Stimulated activated CD4-positive, alpha-beta T cell treated with anti-CD3 and anti-CD28 coated beads, Interleukin-2, amount 100 ng/mL, for 4 hours (primary cell): ENCODE data around the gene TAMALIN.
A peak's percentile ranks its signal among the peaks of the same experiment; 100 is the strongest.

ENCODE experiments used
- DNase-seq: peaks from one replicate; pipeline ENCODE4 v3.0.0-alpha.2; 2020; ENCODE audit warnings: low read depth

The TAMALIN gene

GRCh38 chr12:52037248-52037861 lies 30.6 kb downstream of the TAMALIN start:
- DNase-seq, result no peak

GRCh38 chr12:52038447-52038846 lies 31.7 kb downstream of the TAMALIN start:
- no peak for DNase-seq

GRCh38 chr12:52041035-52041434 lies 34.3 kb downstream of the TAMALIN start:
- DNase-seq, result no peak

- DNase-seq, result peak; percentile 38
Measured at GRCh38 chr12:52041695-52042123, 35.0 kb downstream of the TAMALIN start.

- DNase-seq, result no peak
Measured at GRCh38 chr12:52042706-52043385, 36.1 kb downstream of the TAMALIN start.

- DNase-seq, result no peak
Measured at GRCh38 chr12:52043386-52044212, 36.9 kb downstream of the TAMALIN start.

- no peak for DNase-seq
Measured at GRCh38 chr12:52044292-52044983, 37.7 kb downstream of the TAMALIN start.

GRCh38 chr12:52045794-52046199 lies 39.1 kb downstream of the TAMALIN start:
- DNase-seq, result no peak

- no peak for DNase-seq
Measured at GRCh38 chr12:52046859-52047258, 40.1 kb downstream of the TAMALIN start.

GRCh38 chr12:52049286-52049685 lies 42.5 kb downstream of the TAMALIN start:
- DNase-seq, result no peak

- DNase-seq, result no peak
Measured at GRCh38 chr12:52049688-52050087, 42.9 kb downstream of the TAMALIN start.

GRCh38 chr12:52050116-52050757 lies 43.5 kb downstream of the TAMALIN start:
- no peak for DNase-seq

GRCh38 chr12:52050758-52051541 lies 44.2 kb downstream of the TAMALIN start, which contains the start of gene NR4A1:
NR4A1 (plus strand) TSS chr12:52051442; CDS start chr12:52054329, 2,887 bp downstream.
- peak; percentile 100 for DNase-seq

- DNase-seq, result no peak
Measured at GRCh38 chr12:52052468-52053186, 45.9 kb downstream of the TAMALIN start.

- no peak for DNase-seq
Measured at GRCh38 chr12:52053536-52054209, 46.9 kb downstream of the TAMALIN start.

GRCh38 chr12:52054231-52054832 lies 47.6 kb downstream of the TAMALIN start:
- DNase-seq, result no peak

GRCh38 chr12:52054833-52055730 lies 48.3 kb downstream of the TAMALIN start:
- no peak for DNase-seq
